ENCODE measurements around the gene GALC.

The GALC gene

DNA sequence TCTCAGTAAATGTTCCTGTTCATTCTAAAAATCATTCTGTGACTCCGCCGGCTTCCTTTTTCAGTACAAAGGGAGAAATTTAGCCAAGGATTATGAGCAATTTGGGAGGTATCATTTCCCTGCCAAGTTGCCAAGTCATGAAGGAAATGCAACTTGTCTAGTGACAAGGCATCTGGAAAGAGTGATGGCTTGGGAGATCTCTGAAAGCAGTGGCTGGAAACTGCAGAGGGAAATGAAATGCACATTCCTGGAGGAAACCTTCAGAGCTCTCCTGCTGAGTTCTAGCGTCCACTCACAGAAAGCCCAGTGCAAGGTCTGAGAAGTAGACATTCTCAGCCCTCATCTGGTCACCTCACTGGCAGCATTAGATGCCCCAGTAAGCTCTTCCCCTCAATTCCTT, 91.7 kb downstream of the GALC start:
- TF ChIP-seq, protein P1, sequence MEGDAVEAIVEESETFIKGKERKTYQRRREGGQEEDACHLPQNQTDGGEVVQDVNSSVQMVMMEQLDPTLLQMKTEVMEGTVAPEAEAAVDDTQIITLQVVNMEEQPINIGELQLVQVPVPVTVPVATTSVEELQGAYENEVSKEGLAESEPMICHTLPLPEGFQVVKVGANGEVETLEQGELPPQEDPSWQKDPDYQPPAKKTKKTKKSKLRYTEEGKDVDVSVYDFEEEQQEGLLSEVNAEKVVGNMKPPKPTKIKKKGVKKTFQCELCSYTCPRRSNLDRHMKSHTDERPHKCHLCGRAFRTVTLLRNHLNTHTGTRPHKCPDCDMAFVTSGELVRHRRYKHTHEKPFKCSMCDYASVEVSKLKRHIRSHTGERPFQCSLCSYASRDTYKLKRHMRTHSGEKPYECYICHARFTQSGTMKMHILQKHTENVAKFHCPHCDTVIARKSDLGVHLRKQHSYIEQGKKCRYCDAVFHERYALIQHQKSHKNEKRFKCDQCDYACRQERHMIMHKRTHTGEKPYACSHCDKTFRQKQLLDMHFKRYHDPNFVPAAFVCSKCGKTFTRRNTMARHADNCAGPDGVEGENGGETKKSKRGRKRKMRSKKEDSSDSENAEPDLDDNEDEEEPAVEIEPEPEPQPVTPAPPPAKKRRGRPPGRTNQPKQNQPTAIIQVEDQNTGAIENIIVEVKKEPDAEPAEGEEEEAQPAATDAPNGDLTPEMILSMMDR (IDR thresholded peaks at IDR 0.05; ENCODE audit: low read depth, low read length), result no peak

DNA sequence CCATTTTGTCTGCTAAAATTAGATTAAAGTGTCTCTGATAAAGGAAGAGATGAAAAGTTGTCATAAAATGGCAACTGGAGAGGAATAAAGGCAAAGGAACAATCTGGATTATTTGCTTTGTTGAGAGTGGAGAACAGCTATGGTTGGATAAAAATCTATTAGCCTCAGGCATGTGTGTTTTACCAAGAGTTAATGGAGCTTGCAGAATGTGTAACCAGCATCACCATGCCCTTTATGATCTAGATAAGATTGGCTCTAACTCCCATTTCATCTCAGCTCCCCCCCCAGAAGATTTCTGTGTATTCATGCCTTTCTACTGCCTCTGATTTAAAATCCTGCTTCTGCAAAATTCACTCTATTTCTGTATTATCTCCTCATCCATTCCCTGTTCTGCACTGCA, 93.8 kb downstream of the GALC start:
- TF ChIP-seq, protein P1 (IDR thresholded peaks at IDR 0.05; ENCODE audit: low read depth, low read length), result no peak
- no peak overlapping the region for H3K4me3 ChIP-seq (ENCODE audit: low read depth, low read length)

More for the DNA sequence above, 91.7 kb downstream of the GALC start:
- no peak overlapping the region for H3K4me3 ChIP-seq (ENCODE audit: low read depth, low read length)

- no peak overlapping the region for H3K4me3 ChIP-seq (ENCODE audit: low read depth, low read length)
- TF ChIP-seq, protein P1 (IDR thresholded peaks at IDR 0.05; ENCODE audit: low read depth, low read length), result no peak
These were observed 94.7 kb downstream of the GALC start for GRCh38 chr14:87898301-87898700.

- no peak overlapping the region for H3K4me3 ChIP-seq (ENCODE audit: low read depth, low read length)
- TF ChIP-seq, protein P1 (IDR thresholded peaks at IDR 0.05; ENCODE audit: low read depth, low read length), result peak; percentile 39
These were observed 96.3 kb downstream of the GALC start for GRCh38 chr14:87896393-87897380.

DNA sequence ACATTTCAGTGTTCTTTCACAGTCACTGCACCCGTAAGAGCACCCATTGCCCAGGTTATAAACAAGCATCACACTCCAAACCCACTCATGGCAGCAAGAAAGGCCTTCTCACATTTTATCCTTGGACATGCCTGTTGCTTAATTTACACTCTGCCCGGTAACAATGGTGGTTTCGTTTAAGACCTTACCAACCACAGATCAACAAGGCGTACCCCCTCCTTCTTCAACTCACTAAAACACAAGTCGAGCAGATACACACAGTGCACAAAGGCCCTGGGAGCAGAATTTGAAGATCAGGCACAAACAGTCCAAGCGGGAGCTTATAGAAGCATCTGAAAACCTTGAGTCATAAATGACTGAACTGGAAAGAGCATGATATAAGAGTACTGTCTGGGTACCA, 98.1 kb downstream of the GALC start:
- TF ChIP-seq, protein P1 (IDR thresholded peaks at IDR 0.05; ENCODE audit: low read depth, low read length), result no peak
- no peak overlapping the region for H3K4me3 ChIP-seq (ENCODE audit: low read depth, low read length)

DNA sequence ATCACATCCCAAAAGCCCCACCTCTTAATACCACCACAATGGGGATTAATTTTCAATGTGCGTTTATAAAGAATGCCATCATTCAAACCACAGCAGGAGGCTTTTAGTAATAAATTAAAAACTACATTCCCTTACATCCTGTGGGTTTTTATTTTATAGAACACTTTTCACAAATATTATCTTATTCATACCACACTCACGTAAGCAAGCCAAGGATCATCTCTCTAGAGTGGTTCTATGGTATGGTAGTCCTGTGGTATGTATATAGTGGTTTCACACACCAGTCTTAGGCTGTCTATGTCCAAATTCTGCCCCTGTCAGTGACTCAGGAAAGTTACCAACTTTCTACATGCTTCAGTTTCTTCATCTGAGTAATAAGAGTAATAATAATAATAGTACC, 100.2 kb downstream of the GALC start:
- no peak overlapping the region for H3K4me3 ChIP-seq (ENCODE audit: low read depth, low read length)
- TF ChIP-seq, protein P1 (IDR thresholded peaks at IDR 0.05; ENCODE audit: low read depth, low read length), result no peak
